ENCODE measurements around the gene LRRC4C.

The LRRC4C gene

DNA sequence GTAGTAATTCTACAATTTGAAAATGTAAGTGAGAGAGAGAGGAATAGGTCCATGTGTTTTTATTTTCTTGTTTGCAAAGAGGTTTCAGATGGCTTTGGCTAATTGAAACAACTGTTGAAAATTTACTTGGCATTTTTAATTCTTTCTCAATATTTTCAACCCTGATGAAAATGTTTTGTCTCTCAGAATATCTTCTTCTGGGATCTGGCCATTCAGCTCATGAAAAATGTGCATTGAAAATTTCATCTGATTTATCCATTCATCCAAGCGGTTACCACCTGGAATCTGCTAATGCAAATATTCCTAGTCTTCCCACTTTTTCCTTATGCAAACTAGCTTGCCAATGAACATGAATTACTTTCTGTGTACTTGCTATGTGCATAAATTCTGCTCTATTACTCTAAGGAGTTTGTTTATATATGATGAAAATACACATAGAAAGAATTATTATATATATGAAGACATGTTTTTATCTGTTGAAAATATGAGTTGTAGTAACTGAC lies 621.2 kb downstream of the LRRC4C start:
- DNase-seq: no peak

DNA sequence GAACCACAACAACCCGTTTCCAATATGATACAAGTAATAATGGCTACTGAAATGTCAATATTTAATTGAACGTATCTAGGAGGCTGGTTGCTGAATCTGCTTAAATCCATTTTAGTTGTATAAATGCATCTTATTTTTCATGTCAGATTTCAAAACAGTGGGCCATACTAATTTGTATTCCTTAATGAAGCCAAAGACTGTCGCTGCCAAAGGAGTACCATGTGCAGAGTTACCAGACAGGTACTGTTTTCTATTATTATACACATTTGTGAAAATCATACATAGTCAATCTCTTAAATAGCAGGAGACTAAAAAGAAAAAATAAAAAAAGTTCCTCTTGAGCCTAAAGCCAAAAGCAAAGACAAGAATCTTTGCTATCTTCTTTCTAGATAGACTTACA lies 632.3 kb downstream of the LRRC4C start:
- no peak for DNase-seq

DNA sequence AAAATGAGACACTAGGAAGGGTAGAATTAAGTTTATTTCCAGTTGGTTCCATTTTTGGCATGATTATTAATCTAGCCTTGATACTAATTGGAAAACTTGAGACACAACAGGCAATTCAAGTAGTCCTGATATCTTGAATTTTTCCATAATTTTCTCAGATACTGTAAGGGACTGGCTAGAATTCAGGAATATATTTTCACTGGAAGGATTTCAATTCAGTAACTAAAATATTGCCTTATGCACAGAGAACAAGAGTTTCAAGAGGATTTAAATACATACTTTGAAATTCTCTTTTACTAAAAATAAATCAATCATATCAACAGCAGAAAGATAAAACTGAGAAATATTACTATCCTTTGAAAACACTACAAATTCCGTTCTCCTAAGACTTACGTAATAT lies 632.9 kb downstream of the LRRC4C start:
- no peak for DNase-seq

DNA sequence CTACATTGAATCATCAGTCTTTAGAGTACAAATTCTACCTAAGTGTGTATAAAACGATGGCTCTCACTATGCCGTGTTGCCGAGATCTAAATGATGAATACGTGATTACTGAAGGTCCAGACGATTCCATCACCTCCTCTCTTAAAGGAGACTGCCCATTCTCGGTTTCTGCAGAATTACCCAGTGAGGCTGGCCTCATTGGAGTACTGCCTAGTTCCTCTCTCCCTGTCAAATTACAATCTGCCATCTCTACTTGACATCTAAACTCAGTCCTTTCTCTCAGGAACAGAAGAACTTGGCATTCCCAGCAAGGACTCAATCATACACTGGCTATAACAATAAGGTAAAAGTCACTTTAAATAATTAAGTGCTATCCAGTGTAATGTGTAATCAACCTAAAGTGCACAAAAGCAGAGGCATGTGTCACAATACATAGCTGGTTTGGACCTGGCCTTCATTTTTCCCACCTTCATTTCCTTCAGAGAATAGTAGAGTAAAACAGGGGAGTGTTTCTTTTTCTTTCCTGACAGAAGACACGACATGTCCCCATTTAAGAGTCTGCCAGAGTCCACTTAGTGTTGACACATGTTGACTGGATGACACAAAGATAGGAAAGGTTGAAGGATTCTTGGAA lies 634.1 kb downstream of the LRRC4C start:
- DNase-seq: no peak

DNA sequence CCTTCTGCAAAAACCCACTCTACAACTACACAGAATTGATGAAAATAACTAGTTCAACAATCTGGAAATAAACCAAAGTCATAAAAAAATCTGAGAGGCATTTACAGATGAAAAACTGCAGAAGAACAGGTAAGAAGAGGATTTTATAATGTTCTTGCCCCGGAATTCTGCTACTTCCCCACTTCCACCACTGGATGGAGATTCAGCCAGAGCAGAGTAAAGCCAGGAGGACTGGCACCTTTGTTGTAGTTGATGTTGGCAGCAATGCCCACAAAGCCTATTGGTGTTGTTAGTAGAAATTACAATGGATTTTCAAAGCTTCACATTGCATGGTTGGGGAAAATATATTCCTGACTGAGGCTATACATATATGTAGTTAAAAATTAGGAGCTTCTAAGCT lies 640.2 kb downstream of the LRRC4C start:
- no peak for DNase-seq

DNA sequence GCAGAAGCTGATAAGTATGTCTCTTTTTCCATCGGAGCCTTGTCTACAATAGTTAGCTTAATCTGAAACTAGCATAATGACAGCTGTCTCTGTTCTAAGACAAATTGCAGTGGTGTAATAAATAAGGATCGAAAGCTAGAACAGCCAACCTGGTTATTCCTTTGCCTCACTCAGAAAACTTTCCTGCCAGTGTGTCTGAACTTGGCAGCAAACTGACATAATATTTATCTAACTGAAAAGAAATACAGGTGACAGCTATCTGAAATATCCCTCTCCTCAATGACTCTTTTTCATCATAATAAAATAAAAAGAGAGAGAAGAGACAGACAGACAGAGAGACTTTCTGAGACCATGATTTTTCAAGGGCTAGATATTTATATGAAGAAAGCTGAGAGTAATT lies 642.5 kb downstream of the LRRC4C start:
- no peak for DNase-seq

DNA sequence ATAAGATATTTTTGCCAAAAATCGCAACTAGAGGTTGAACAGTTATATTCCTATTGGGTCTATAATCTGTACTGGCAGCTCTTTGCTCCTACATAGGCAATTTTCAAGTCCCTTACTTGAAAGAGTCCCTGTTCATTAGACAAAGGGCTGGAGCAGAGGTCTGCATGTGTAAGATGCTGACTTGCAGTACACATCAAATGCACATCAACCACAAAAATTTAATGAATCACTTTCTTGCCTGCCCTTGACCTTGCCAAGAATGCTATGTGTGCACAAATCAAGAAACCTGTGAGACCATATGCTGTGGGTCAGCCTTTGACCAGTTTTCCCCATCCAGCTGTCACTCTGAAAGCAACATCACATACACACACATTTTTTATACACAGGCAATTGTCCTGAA lies 661.5 kb downstream of the LRRC4C start:
- DNase-seq: no peak

DNA sequence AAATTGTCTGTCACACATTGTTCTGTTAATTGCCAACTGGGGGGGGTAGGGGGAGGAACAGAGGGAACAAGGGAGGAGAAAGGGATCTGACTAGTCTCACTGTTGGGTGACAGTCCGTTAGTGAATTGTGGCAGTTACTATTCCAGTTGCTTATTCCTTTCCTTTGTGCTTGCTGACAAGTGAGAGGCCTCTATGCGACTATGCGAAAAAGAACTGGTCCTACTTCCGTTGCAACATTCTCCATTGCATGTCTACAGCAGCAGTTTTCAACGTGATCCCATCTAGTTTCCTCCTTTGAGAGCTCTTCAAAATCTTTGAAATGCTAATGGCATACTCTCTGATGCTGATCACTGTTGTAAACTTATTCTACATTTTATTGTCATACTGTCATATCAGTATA lies 672.2 kb downstream of the LRRC4C start:
- no peak for DNase-seq

DNA sequence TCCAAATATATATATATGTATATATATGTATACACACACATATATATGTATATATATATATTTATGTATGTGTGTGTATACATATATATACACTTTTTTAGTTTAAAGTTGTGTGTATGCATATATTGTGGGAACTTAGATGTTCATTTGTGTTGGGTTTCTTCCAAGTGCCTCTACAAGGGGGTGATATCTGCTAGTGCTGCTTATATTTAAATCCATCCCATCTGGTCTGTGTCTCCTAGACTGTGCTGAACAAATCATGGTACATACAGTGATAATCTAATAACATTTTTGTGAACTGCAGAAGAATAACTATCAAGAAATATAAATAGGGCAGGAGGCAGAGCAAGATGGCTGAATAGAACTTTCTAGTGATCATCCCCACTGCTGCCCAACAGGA lies 696.4 kb downstream of the LRRC4C start:
- DNase-seq: no peak

DNA sequence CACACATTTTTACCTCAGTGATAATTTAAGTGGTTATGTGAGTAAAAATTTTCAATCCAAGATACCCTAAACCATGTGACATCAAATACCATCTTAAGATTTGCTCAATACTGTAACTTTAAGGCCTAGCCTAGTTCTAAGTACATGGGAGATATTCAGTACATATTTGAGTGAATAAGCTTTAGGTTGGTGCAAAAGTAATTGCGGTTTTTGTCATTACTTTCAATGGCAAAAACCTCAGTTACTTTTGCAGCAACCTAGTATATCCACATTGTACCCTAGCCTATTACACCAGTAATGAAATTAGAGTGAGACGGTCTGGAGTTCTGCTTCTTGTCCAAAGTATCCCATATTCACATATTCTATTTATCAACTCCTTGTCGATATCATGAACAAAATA lies 700.1 kb downstream of the LRRC4C start:
- DNase-seq: no peak

DNA sequence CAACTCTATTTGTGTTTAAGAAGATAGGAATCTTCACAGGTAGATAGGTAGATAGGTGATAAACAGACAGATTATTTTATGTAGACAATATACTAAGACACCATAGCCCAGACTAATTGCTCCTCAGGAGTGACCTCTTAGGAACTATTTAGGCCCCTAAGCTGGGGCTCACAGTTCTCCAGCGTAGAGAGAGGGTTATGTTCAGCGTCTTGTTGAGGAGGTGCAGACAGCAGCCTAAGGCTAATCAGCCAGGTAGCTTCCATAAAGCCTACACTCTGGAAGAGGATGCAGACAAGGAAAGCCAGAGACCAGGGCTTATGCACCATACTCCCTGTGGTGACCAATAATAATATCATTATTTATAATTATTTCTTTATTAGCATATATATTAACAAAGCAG lies 705.2 kb downstream of the LRRC4C start:
- no peak for DNase-seq

DNA sequence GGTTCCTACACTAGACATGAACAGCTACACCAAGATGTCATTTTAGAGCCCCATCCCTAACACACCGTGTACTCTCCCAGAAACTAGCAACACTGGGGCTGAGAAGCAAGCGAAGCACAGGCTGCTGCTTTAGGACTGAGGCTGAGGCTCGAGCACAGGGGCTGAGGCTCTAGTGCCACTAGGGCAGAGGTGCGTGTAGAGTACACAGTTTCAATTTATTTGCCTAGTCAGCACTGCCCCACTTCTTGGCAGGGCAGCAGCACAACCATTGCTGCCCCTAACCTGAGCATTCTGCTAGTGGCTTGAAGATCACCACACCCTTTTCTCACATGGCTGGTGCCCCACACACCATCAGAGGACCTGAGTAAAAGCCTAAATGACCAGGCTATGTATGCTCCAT lies 713.2 kb downstream of the LRRC4C start:
- DNase-seq: no peak

DNA sequence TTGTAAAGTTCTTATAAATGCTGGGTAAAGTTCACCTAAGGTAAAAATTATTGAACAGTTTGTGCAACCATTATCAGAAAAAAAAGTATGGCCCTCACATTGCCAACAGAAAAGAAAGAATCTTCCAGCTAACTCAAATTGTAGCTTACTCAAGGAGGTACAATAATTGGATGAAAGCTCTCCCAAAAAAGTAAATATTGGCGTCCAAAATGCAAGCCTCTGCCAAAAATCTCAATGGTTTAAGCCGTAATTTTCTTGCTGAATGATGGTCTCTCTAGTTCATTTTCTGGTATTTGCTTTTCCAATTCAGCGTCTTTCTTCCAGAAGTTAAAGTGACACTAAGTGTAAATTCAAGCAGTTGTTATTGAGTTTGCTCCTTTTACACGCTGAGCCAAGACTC lies 727.3 kb downstream of the LRRC4C start:
- no peak for DNase-seq

DNA sequence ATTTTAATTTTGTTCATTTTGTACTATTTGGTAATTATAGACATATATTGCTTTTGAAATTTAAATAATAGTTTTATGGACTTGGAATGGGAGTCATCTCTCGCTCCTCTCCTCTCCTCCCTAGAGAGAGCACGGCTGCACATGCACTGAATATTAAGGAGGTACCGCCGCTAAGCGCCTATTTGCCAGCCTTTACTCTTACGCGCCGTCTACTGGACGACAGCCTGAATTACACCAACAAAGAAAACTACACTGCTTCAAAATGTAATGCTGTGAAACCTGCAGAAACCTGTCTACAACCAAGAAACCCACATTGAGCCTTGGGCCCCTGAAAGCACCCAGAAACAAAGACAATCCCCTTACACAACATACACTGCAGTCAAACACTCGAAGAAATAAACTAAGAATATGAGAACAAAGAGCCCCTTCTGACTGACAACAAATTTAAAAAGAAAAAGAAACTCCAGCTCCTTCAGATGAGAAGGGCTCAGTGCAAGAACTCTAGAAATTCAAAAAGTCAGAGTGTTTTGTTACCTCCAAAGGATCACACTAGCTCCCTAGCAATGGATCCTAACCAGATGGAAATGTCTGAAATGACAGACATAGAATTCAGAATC lies 737.2 kb downstream of the LRRC4C start:
- no peak for DNase-seq

DNA sequence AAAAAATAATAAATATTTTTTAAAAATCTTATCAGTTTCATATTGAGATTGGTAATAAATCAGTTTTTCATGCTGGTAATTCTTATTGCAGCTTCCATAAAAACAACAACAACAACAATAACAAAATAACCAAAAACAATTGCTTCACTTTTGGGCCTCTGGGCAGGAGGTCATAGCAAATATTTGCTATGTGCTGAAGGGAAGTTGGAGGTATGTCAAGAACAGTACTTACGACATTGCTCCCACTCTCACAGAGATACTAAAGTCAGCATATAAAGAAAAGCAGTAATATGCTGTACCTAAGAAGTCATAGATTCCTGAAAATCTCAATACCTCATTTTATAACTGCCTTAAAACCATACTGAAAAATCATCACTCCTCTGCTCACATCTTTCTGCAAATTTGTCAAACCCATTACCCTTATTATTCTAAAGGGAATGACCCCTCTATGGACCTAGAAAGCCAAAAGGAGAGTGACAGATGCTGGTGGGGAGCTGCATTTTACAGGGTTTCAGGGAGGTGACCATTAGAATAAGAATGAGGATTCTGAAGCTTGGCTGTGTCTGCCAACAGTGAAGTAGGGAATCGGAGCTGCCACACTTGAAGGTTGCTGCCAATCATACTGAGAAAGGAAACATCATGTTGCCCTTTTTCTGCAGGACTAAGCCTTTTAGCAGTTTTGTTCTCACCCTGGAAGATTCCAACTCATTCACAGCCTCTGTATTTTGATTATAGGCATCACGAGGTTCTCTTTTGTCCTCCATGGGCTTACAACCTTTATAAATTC lies 742.9 kb downstream of the LRRC4C start:
- no peak for DNase-seq

DNA sequence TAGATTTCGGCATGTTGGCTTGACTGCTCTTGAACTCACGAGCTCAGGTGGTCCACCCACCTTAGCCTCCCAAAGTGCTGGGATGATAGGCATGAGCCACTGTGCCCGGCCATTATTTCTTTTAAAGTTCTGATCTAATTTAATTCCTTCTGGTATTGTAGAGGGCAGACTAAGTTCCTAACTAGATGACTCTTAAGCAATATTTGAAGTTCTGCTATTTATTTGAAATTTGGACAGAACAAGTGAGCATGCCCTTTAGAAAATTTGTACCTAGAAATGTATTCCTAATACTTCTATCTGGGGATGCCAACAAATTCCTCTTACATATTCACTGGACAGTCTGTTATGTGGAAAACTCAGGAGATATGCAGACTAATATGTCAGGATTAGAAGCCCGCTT lies 746.4 kb downstream of the LRRC4C start:
- DNase-seq: no peak

DNA sequence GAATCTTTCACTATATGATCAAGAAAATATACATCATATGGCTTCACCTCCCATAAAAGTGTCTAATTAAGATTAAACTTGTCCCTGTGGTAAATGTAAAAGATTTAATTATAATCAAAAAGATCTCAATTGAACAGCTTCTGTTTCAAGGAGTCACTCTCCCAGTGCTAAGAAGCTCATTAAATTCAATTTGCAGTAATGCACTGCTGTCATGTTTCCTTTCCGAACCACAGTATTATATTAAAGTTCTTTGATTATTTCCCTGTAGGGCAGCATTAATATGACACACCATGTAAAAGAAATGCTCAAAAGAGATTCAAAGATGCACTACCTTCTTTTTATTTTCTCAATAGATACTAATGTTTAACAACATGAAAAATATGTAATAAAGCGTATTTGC lies 758.4 kb downstream of the LRRC4C start:
- DNase-seq: no peak

DNA sequence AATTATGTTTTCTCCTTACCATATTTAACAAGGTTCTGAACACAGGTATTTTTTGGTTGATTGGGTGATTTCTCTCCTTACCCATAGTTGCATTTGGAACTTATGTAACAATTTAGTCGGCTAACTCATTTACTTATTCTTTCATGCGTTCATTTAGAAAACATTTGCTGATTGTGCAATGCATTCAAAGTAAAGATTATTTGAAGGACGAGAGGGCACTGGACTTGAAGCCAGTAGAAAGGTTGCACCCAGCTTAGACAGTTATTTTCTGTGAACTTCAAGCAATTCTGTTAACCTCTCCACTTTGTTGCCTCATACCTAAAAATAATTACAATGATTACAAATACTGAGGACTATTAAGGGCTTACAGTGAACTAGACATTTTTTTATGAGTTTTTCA lies 769.6 kb downstream of the LRRC4C start:
- no peak for DNase-seq

DNA sequence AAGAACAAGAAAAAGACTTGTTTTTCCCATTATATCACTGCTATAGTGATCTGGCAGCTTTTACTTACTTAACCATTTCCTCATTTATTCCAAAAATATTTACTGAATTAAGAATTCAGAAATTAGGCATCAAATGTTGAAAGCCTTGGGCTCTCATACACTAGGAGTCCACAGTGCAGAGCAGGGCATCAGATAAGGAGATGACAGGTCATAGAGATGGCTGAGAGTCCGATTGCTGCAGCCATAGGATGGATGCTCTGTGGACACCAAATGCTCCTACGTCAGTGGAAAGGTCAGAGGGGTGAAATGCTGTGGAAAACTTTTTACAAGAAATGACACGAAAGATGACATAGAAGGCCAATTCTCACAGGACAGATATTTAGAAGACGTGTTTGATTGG lies 771.1 kb downstream of the LRRC4C start:
- DNase-seq: no peak

DNA sequence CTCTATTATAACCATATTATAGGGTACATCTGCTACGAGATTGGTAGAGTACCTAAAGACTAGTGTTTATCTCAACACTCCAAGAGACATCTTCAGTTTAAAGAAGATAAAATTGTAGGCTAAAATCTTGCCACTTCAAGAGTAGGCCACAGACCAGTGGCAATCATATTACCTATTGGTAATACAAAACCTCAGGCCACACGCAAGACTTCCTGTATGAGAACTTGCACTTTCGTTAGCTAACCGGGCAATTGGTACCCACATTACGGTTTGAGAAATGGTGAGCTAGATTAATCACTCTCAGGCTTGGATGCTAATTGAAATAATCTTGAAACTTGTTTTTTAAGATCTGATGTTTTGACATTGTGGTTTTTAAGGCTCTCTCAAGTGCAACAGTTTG lies 772.7 kb downstream of the LRRC4C start:
- no peak for DNase-seq

DNA sequence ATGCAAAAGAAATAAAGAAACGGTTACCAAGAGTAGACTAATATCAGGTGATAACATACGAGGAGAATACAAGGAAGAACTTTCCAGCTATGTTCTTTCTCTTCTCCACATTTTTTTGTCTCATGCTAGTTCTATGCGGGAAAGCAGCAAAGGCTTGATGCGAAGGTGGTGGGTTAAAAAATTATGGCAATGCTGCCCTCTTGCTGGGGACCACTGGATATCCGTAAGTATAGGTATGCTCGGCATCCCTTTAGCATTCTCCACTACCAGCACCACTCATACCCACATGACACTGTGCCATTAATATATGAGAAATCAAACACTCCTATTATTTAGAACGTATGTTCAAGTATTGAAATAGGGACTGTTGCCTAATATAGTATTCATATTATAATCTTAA lies 776.4 kb downstream of the LRRC4C start:
- DNase-seq: no peak

DNA sequence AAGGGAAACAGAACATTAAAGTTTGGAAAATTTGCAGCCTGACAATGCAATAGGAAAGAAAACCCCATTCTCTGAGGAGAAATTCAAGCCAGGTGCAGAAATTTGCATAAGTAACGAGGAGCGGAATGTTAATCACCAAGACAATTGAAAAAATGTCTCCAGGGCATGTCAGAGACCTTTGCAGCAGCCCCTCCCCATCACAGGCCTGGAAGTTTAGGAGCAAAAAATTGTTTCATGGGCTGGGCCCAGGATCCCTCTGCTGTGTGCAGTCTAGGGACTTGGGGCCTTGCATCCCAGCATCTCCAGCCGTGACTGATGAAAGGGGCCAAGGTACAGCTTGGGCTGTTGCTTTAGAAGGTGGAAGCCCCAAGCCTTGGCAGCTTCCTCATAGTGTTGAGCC lies 780.2 kb downstream of the LRRC4C start:
- no peak for DNase-seq

DNA sequence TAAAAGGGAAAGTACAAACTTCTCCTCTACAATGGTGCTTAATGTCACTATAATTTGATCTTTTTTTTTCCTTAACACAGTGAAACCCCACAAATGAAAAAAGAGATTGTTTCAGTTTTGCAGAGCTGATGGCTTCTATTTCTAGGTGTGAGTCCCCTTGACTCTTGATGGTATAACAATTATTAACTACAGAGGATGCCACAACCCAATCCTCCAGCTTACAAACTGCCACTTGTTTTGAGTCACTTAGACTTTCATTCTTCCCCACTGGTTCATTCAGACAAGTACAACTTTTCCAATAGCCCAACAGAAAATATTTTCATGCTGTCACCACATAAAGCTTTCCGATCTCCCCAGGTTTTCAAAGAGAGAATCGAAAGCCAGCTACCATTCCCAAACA lies 812.2 kb downstream of the LRRC4C start:
- DNase-seq: no peak

DNA sequence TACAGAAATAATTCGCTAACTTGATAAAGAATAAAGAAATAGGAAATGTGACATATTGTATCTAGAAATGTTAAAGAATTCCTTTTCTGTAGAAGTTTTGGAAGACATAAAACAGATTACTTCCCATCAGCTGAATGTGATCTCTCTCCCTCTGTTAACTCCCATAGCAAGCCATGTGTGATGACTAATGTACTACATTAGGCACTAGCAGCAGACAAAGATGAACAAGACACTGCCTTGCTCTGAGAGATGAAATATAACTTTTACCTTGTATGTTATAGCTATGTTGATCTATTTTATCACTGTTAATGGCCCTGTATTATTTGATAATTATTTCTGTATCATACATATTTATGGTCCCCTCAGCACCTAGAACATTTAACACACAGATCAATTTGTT lies 817.2 kb downstream of the LRRC4C start:
- DNase-seq: no peak
